HG03066 (cell line): Measurements from ENCODE around the gene KRTAP5-4.
"Not testable (repeated sequence)": the region's sequence is repeated elsewhere in the genome, so short reads cannot be mapped to it uniquely, and the experiment has no call there.

Experiments
- ATAC-seq: cut with Tn5 transposase; IDR thresholded peaks from one replicate; pipeline ENCODE4 v1.9.1; 2021; ENCODE audit warnings: low read depth; ENCODE audit not compliant: unreplicated experiment

The KRTAP5-4 gene

GRCh38 chr11:1575756-1576155, 46.2 kb downstream of the KRTAP5-4 start:
- not testable (repeated sequence) for ATAC-seq

DNA sequence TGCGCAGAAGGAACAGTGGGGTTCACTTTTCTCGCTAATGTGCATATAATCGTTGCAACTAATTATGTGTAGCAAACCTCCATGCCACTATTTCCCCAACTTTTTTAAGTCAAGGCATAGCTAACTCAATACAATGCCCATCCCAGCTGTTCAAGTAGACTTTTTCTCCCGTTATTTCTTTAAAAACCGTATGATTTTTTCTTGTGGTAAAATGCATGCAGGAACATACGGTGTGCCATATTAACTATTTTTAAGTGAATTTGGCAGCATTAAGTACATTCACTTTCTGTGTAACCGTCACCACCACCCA, 47.0 kb downstream of the KRTAP5-4 start:
- no peak for ATAC-seq

GRCh38 chr11:1574238-1574932, 47.6 kb downstream of the KRTAP5-4 start:
- ATAC-seq = no peak

DNA sequence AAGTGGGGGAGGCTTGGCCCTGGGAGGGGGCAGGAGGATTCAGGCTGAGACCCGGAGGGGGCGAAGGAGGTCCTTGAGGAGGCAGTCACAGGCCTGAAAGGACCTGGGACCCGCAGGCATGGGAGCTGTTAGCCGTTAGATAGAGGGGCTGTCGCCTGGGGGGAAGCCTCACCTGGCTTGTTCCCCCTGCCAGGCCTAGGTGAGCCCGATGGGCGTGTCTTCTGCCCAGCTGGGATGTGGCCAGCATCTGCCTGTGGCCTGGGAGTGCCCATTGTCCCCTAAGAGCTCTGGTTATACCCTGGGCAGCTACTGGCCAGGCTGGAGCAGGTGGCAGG, 48.1 kb downstream of the KRTAP5-4 start:
- no peak for ATAC-seq

DNA sequence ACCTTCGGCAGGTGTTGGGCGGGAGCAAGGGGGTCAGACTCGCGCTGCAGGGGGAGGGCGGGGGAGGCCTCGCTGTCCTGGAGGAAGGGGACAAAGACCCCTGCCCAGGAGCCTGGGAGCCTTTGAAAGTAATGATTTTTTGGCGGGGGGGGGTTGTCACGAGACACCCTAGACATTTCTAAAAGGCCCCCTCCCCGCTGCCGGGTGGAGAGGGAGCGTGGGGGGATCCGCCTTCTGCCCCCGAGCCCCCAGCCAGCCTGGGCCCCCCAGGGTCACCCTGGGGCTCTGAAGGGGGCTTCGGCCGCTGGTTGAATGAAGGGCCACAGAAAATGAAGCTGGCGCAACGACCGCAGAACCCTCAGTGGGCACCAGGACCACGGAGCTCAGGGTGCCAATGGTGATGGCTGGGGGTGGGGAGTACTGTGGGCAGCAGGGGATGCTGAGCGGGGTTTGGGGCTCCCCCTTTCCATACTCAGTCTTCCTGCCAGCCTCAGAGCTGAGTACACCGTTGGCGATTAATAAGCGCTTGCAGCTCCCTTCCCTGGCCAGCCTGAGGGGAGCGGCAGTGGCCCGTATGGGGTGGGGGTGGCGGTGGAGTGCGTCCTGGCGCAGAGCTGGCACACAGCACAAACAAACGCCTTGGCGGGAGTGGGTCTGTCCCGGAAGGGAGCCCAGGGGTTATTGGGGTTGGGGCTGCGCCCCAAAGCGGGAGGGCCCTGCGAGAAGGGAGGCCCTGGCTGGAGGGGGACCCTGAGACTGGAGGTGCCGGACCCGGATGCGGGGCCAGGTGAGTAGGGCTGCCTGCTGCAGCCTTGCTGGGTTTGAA, 48.6 kb downstream of the KRTAP5-4 start:
- ATAC-seq = no peak

DNA sequence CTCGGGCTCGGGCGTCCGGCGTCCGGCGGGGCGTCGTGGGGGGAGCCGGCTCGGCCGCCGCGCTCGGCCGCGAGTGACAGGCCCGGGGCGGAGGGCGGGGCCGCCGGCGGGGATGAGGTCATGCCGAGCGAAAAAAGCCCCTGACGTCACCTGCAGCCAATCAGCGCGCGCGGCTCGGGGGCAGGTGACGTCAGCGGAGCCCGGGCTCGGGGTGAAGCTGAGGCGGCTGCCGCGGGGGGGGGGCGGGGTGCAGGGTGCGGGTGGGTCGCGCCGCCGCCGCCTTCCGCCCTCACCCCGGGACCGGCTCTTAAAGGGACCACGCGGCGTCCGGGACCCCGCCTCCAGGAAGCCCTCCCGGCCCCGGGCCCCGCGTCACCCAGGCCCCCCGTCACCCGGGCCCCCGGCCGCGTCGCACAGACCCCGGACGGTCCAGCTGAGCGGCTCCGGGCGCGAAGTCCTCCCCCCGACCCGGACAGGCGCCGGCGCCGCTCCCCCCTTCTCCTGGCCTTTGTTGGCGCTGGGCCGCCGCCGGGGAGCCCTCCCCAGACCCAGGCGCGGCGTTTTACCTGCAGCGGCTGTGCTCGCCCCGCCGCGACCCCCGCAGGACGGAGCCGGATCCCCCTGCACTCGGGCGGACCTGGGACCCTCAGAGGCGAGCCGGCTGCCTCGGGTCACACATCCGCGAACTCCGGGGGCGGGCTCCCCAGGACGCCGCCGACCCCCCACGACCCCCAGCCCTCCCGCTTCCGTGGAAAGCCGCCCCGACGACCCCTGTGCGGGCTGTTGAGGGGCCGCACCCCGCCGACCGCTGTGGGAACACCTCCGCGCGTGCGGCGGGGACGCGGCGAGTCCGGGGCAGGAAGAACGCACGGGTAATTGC, 49.5 kb downstream of the KRTAP5-4 start, which contains the start of gene DUSP8:
Gene DUSP8, minus strand, starts transcription at position 75 of the 880 bp plus-strand sequence. CDS start 6,445 bp downstream, outside the sequence.
- no peak for ATAC-seq

DNA sequence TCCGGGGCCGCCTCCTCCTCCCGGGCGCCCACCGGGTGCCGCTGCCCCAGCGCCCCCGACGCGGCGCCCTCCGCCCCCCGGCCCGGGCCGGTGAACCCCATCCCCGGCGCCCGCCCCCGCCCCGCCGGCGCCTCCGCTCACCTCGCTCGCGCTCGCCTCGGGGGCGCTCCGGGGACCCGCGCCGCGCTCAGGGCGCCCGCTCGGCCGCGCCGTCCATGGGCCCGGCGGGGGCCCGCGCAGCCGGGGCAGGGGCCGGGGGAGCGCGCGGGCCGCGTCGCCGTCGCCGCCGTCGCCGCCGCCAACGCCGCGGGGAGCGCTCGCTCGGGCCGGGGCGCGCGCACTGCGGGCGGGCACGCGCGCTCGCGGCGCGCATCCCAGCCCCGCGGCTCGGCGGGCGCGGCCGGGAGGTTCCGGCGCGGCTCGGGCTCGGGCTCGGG, 50.2 kb downstream of the KRTAP5-4 start:
- ATAC-seq = no peak
